IMR-90 (cell line): ENCODE measurements around the gene IFIT3. TPM values are rescaled to one million over a fixed set of nuclear protein-coding genes. Genes with fewer than 3 reads are reported as not detected.
"Not testable (repeated sequence)": the region's sequence is repeated elsewhere in the genome, so short reads cannot be mapped to it uniquely, and the experiment has no call there.

Experiments used
- ATAC-seq: fragments of 200-7000 bp; cut with Tn5 transposase; 2 replicates; pipeline ENCODE4 v1.9.1; 2020; ENCODE audit warnings: low read depth, mild to moderate bottlenecking, moderate library complexity
- BruUV-seq: library from RNA; stranded (reverse); fragments of 400-500 nt; replicated peaks from 2 replicates; lab custom pipeline; 2021; lab: Mats Ljungman, UMichigan
- CTCF ChIA-PET: fragments of 300-600 bp; formaldehyde crosslinking; extraction: SDS; loops from one replicate; lab custom pipeline; 2021; ENCODE audit warnings: antibody characterized with exemption; lab: Yijun Ruan, JAX
- POLR2A ChIA-PET: fragments of 300-600 bp; sonication (Branson Sonifier 250); formaldehyde crosslinking; loops from one replicate; lab custom pipeline; 2022; ENCODE audit warnings: antibody characterized with exemption; ENCODE audit not compliant: unreplicated experiment; lab: Charles Lee
- DNase-seq: peaks from one replicate; pipeline ENCODE4 v3.0.0; 2013
- H2AFZ ChIP-seq: replicated peaks from 2 replicates; pipeline ENCODE3; 2013; ENCODE audit warnings: low read length, mild to moderate bottlenecking; ENCODE audit not compliant: poor library complexity
- H2AK5ac ChIP-seq: 2 replicates; pipeline ENCODE4 v1.6.1; 2013; ENCODE audit warnings: low read depth, low read length, inconsistent platforms
- H2AK9ac ChIP-seq: replicated peaks from 2 replicates; pipeline ENCODE3; 2013; ENCODE audit warnings: mild to moderate bottlenecking, low read depth, low read length, moderate library complexity; ENCODE audit not compliant: poor library complexity
- H2BK120ac ChIP-seq: 2 replicates; pipeline ENCODE4 v1.6.1; 2013; ENCODE audit warnings: low read depth, low read length, inconsistent platforms
- H2BK15ac ChIP-seq: 3 replicates; pipeline ENCODE4 v1.6.1; 2013; ENCODE audit warnings: low read depth, low read length, inconsistent platforms
- H2BK20ac ChIP-seq: 2 replicates; pipeline ENCODE4 v1.6.1; 2013; ENCODE audit warnings: low read depth, mild to moderate bottlenecking, inconsistent platforms, low read length, moderate library complexity
- H2BK5ac ChIP-seq: 2 replicates; pipeline ENCODE4 v1.6.1; 2013; ENCODE audit warnings: mild to moderate bottlenecking, low read depth, low read length, inconsistent platforms; ENCODE audit not compliant: poor library complexity, severe bottlenecking
- H3K14ac ChIP-seq: replicated peaks from 2 replicates; pipeline ENCODE4 v1.6.1; 2013; ENCODE audit warnings: low read depth, low read length, inconsistent platforms
- H3K18ac ChIP-seq: 2 replicates; pipeline ENCODE4 v1.6.1; 2013; ENCODE audit warnings: low read depth, low read length, control low read depth
- H3K23ac ChIP-seq: 2 replicates; pipeline ENCODE4 v1.6.1; 2013; ENCODE audit warnings: low read depth, low read length, inconsistent platforms
- H3K27ac ChIP-seq: 2 replicates; pipeline ENCODE4 v1.5.1; 2013; ENCODE audit warnings: mild to moderate bottlenecking, control low read depth, low read length; ENCODE audit not compliant: insufficient read depth
- H3K27me3 ChIP-seq: 2 replicates; pipeline ENCODE4 v1.6.1; 2013; ENCODE audit warnings: low read length; ENCODE audit not compliant: control insufficient read depth, insufficient read depth
- H3K36me3 ChIP-seq: 2 replicates; pipeline ENCODE4 v1.6.1; 2013; ENCODE audit warnings: low read length, mixed read lengths; ENCODE audit not compliant: control insufficient read depth, insufficient read depth
- H3K4ac ChIP-seq: 2 replicates; pipeline ENCODE4 v1.6.1; 2013; ENCODE audit warnings: low read depth, low read length, inconsistent platforms
- H3K4me1 ChIP-seq: 2 replicates; pipeline ENCODE4 v1.6.1; 2013; ENCODE audit warnings: low read length, mixed read lengths; ENCODE audit not compliant: control insufficient read depth, insufficient read depth
- H3K4me2 ChIP-seq: 2 replicates; pipeline ENCODE4 v1.6.1; 2013; ENCODE audit warnings: low read depth, mild to moderate bottlenecking, control low read depth, low read length, moderate library complexity
- H3K4me3 ChIP-seq: 2 replicates; pipeline ENCODE4 v1.5.1; 2013; ENCODE audit warnings: low read depth, mild to moderate bottlenecking, control low read depth, low read length, moderate library complexity; ENCODE audit not compliant: insufficient read depth
- H3K56ac ChIP-seq: 2 replicates; pipeline ENCODE4 v1.6.1; 2013; ENCODE audit warnings: low read length, inconsistent platforms; ENCODE audit not compliant: insufficient read depth; ENCODE audit errors: extremely low read depth
- H3K79me1 ChIP-seq, 2 experiments: 2 replicates each; pipeline ENCODE4 v1.6.1; 2013; ENCODE audit warnings: low read length in 2 of 2, inconsistent platforms in 1 of 2, low read depth in 1 of 2
- H3K9ac ChIP-seq: 2 replicates; pipeline ENCODE4 v1.6.1; 2013; ENCODE audit warnings: low read depth, low read length, control low read depth
- H3K9me1 ChIP-seq: 2 replicates; pipeline ENCODE4 v1.6.1; 2013; ENCODE audit warnings: low read length, inconsistent platforms; ENCODE audit not compliant: insufficient read depth
- H3K9me3 ChIP-seq: 2 replicates; pipeline ENCODE4 v1.6.1; 2013; ENCODE audit warnings: low read length; ENCODE audit not compliant: control insufficient read depth, insufficient read depth
- H4K20me1 ChIP-seq: 2 replicates; pipeline ENCODE4 v1.6.1; 2013; ENCODE audit warnings: low read length, inconsistent platforms; ENCODE audit not compliant: insufficient read depth
- H4K5ac ChIP-seq: 2 replicates; pipeline ENCODE4 v1.6.1; 2013; ENCODE audit warnings: mild to moderate bottlenecking, low read depth, low read length, control low read depth
- H4K8ac ChIP-seq, 2 experiments: 2 replicates each; pipeline ENCODE4 v1.6.1; 2013; ENCODE audit warnings: low read depth in 2 of 2, low read length in 2 of 2, control low read depth in 1 of 2, inconsistent platforms in 1 of 2
- H4K91ac ChIP-seq: 2 replicates; pipeline ENCODE4 v1.6.1; 2013; ENCODE audit warnings: low read depth, low read length, inconsistent platforms; ENCODE audit not compliant: insufficient read depth
- WGBS, 2 experiments: methylation state at CpG; one replicate each; pipeline versions ENCODE4 v1.1.5 to v1.1.7; 2013; ENCODE audit warnings: missing lambda C conversion rate in 2 of 2; ENCODE audit not compliant: insufficient read length in 1 of 2; ENCODE audit errors: extremely low coverage in 2 of 2; 5-methylcytosine and 5-hydroxymethylcytosine counted together
- dilution Hi-C: fragments of 300-500 bp; cut with HindIII; formaldehyde crosslinking; loops from one replicate; pipeline ENCODE4 v1.14.3; 2018; ENCODE audit warnings: low sequenced_read_pairs; ENCODE audit not compliant: unreplicated experiment
- in situ Hi-C: fragments of 300-500 bp; cut with MboI; formaldehyde crosslinking; loops from 3 replicates; pipeline ENCODE4 v1.14.3; 2019; ENCODE audit warnings: low sequenced_read_pairs, inconsistent platforms, mixed read lengths
- intact Hi-C: fragments of 100-400 bp; cut with micrococcal nuclease; formaldehyde crosslinking; loops from 2 replicates; pipeline ENCODE4 v1.10.0; 2022
- polyA plus RNA-seq, 3 experiments: library from polyadenylated mRNA; depleted of rRNA; stranded (reverse); fragments of >200 nt; gene quantifications; 2 replicates each; pipeline ENCODE4 v1.2.3, GENCODE V29; 2012; ENCODE audit warnings: low replicate concordance in 1 of 3
- total RNA-seq: library from RNA; depleted of rRNA; stranded (reverse); fragments of >200 nt; gene quantifications from 2 replicates; pipeline ENCODE4 v1.2.3, GENCODE V29; 2012

IFIT3 gene
- total and polyA plus RNA-seq, 2 of the 4 experiments (the other 2 are of a cell fraction): 3.5 to 7.3 TPM

GRCh38 chr10:89330014-89330413 is 2.2 kb downstream of the IFIT3 start:
- H3K14ac ChIP-seq, DNase-seq, H3K4ac ChIP-seq, H3K9me1 ChIP-seq, ATAC-seq, H4K20me1 ChIP-seq, H3K27me3 ChIP-seq, H3K23ac ChIP-seq, H4K91ac ChIP-seq, intact Hi-C loops, H4K5ac ChIP-seq, in situ Hi-C loops, POLR2A ChIA-PET, H2AFZ ChIP-seq, H3K9me3 ChIP-seq, dilution Hi-C loops, BruUV-seq, H3K4me2 ChIP-seq, H3K9ac ChIP-seq, H3K18ac ChIP-seq, H2AK9ac ChIP-seq, H2BK15ac ChIP-seq, H3K4me3 ChIP-seq, H2BK20ac ChIP-seq, H3K56ac ChIP-seq, H2AK5ac ChIP-seq, H3K36me3 ChIP-seq, H4K8ac ChIP-seq, CTCF ChIA-PET, H3K27ac ChIP-seq, H2BK120ac ChIP-seq, H2BK5ac ChIP-seq: not testable (repeated sequence)
- Histone ChIP-seq H3K79me1 (peaks cover 15 to 28% of the 10 kb centered on the region in 2 experiments), H3K4me1 (peaks cover 15% of the 10 kb centered on the region)
- no CpG with 5 or more reads among the region's 3 CpGs for WGBS, 2 experiments
